ENCODE data around the gene DDX60.
"Not testable (repeated sequence)": the region's sequence is repeated elsewhere in the genome, so short reads cannot be mapped to it uniquely, and the experiment has no call there.

DDX60 gene

DNA sequence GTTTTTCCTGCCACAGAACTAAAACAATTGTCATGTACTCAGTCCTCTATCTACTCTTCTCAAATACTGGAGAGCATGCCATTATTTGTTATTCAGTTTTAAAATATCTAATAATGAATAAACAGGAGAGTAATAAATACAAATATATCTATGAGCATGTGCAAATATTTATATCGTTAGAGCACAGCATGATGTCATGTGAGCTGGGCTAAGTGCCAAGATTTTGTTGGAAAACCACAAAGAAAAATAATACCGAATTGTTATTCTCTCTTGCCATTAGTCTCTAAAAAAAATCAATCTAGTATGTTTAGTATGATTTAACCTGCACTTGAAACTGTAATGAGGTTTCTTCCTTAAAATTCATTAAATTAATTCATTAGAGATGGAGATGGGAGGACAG is 97.3 kb downstream of the DDX60 start:
- intact Hi-C loops (cut with DNase I), result no loop called here
- no peak for DNase-seq

DNA sequence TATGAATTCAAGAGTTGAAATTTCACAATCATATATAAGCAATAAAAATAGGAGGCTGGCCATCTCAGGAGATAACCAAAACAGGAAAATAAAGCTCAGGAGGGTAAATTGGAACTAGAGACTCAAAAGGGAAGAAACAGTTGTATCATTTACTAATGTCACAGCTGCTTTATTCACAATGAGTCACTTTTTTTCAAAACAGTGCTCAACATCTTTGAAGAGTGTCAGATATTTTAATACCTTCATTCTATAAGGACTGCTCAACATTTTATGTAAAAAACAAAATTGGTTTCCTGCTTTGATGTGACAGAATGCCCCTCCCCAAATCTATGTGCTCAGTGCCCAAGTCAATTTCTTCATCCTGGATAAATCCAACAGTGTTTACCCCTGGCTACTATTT is 97.7 kb downstream of the DDX60 start:
- DNase-seq, result no peak
- intact Hi-C loops (cut with DNase I), result no loop called here

DNA sequence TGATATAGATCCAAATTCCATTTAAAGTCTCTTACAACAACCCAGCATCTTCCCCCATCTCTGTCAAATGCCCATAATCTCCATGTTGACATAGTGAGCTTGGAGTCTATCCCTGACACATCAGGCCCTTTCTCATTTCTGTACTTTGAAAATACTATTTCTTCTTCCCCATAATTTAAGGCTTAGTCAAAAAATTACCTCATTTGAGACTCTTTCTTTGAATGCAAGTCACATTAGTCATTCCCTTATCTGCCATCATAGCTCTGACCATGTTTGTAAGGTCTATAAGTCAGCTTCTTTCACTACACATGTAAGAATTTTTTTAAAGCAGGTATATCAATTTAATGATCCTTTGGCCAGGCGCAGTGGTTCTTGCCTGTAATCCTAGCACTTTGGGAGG is 99.9 kb downstream of the DDX60 start:
- intact Hi-C loops (cut with DNase I), result no loop called here
- no peak for DNase-seq

DNA sequence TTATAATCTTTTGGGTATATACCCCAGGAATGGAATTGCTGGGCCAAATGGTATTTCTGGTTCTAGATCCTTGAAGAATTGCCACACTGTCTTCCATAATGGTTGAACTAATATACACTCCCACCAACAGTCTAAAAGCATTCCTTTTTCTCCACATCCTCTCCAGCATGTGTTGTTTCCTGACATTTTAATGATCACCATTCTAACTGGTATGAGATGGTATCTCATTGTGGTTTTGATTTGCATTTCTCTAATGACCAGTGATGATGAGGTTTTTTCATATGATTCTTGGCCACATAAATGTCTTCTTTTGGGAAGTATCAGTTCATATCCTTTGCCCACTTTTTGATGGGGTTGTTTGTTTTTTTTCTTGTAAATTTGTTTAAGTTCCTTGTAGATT is 105.0 kb downstream of the DDX60 start:
- DNase-seq; intact Hi-C loops (cut with DNase I): not testable (repeated sequence)

DNA sequence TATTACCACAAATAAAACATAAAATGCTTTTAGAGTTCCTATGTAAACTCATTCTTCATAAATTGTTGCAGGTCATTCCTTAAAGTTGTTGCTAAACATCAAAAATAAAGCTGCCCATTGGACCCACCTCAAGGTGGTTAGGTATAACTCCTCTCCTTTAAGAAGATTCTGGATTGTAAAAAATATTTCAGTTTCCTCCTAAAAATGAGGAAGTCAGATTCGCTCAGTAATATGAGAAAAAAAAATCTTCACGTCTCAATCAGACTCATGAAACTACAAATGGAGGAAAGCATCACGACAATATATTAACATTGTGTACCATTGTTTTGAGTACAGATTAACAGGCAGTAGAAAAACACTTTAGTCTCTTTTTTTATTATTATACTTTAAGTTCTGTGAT is 105.9 kb downstream of the DDX60 start:
- intact Hi-C loops (cut with DNase I), result no loop called here

DNA sequence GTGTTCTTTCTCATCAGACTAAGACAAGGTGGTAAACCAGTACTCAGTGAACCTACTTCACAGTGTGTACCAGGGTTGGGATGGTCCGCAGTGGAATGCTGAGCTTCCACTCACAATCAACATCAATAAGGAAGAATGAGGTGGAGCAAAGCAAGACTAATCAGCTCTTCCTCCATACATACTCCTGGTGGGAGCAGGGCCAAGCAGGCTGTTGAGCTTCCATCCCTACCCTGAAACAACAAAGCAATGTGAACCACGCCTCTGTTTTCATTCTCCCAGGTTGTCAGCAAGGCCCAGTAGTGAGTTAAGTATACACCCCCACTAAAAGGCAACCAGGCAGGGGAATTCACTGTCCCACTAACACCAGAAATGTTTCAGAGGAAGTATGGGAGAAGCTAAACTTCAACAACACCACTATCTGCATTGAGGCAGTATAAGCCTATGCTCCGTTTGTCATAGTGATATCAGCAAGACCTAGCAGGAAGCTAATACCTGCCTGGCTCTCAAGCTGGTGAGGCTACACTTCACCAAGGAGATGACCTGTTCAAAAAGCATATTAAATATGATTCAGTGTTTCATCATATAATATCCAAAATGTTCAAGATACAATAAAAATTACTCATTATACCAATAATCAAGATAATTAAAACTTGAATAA is 109.5 kb downstream of the DDX60 start:
- no peak for DNase-seq
- intact Hi-C loops (cut with DNase I), result no loop called here

More for the DNA sequence above, 105.9 kb downstream of the DDX60 start:
- no peak for DNase-seq

DNA sequence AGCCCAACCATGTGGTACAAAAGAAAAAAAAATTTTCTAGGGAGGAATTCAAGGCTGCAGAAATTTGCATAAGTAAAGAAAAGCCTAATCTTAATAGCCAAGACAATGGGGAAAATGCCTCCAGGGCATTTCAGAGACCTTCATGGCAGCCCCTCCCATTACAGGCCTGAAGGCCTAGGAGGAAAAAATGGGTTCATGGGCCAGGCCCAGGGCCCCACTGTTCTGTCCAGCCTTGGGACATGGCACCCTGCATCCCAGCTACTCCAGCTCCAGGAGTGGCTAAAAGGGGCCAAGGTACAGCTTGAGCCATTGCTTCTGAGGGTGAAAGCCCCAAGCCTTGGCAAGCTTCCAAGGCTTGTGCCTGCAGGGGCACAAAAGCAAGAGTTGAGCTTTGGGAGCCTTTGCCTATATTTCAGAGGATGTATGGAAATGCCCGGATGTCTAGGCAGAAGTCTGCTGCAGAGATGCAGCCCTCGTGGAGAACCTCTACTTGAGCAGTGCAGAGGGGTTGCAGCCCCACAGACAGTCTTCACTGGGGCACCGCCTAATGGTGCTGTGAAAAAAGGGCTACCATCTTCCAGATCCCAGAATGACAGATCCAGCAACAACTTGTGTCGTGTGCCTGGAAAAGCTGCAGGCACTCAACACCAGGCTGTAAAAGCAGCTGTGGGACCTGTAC is 115.2 kb downstream of the DDX60 start:
- intact Hi-C loops (cut with DNase I), result no loop called here

DNA sequence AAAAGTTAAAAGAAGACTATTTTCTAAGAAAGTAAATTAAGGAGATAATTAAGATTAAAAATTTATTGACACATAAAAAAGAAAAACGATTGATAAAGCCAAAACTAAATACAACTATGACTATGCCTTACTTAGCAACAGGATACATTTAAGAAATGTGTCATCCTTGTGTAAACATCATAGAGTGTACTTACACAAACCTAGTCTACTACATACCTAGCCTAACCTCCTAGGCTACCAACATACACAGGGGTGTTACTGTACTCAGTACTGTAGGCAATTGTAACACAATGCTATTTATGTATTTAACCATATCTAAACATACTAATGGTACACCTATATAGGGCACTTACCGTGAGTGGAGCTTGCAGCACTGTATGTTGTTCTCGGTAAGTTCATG is 117.9 kb downstream of the DDX60 start:
- intact Hi-C loops (cut with DNase I), result no loop called here

More for the DNA sequence above, 115.2 kb downstream of the DDX60 start:
- DNase-seq, result no peak

DNA sequence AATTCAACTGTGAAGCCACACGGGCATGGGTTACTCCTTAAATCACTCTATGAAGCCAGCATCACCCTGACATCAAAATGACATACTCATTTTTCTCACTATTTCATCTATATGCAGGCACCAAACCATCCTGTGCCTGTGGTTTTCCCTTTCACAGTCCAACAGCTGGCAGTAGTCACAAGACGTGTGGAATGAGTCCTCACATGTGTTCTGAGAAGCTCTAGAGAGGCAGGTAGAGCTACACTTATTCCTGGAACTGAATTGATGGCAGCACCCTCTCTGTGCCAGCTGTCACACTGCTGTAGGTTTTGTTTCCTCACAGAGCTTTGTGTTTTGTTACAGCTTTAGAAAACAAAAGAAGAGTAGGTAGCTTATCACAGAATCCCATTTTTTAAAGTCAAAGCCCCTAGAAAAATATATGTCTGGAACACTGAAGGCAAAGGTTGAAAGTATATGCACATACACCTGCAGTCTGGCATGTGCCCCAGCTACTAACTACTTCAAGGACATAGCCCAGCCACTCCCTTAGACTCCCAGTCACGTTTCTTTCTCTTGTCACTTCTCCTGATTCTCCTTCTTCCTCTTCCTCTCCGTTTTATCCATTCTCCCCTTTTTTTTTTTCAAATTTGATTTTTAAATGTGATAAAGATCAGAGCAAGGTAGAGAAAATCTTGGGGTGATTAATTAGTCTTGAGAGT is 119.1 kb downstream of the DDX60 start:
- DNase-seq, result no peak
- intact Hi-C loops (cut with DNase I), result no loop called here

More for the DNA sequence above, 117.9 kb downstream of the DDX60 start:
- no peak for DNase-seq

DNA sequence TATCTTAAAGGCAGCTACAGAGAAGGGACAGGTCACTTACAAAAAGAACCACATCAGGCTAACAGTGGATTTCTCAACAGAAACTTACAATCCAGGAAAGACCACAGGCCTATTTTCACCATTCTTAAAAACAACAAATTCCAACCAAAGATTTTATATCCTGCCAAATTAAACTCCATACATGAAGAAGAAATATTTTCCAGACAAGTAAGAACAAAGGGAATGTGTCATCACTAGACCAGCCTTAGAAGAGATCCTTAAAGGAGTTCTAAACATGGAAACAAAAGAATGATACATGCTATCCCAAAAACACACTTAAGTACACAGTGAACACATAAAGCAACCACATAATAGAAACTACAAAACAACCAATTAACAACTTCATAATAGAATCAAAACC is 120.6 kb downstream of the DDX60 start:
- no peak for DNase-seq
- intact Hi-C loops (cut with DNase I), result no loop called here

DNA sequence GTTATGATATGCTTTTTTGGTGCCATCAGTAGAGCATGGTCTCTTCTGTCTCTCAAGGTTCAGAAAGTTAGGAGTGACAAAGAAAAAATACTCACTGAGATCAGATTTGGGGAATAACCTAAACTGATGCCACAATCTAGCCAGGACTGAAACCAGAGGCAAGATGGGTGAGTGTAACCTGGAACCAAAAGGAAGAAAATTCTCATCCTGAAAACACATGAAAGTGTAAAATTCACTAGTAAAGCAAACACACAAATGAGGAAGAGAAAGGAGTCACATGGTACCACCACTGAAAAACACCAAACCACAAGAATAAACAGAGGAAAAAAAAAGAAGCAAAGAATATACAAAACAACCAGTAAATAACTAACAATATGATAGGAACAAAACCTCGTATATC is 129.8 kb downstream of the DDX60 start:
- intact Hi-C loops (cut with DNase I), result no loop called here

DNA sequence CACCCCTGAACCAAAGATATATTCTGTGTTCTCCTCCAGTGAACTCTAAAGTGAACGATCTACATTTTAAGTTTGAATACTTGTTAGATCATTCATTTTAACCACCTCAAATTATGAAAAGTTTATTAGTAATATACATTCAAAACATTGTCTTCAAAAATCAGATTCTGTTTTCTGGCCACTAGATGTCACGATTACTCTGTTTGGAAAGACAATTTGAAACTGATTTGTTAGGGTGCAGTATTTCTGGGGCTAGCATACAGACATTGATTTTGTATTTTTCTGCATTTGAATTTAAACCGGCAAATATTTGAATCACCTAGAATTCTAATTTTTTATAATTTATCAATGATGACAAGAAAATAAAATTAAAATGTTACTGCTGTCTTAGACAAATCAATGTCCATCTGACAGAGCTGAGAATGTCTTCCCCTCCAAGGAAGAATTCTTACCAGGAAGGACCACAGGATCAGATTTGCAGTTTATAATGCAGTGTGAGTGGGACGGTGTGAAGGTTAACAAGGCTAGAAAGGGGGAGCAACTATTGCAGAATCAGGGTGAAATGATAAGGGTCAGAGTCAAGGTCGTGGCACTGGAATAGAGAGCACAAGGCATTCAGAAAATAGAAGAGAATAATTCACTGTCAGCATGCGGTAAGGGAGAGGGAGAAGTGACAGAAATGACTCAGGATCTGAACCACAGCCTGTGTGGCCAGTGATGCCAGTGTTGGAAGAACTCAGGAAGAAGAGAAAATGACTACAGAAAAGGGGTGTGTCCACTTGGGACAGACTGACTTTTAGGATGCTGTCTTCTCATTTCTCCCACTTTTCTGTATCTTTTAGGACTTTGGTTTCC is 134.6 kb downstream of the DDX60 start:
- DNase-seq, result peak in 1 of 42 donors; percentile 13
- intact Hi-C loops (cut with DNase I), result no loop called here

More for the DNA sequence above, 129.8 kb downstream of the DDX60 start:
- no peak for DNase-seq

DNA sequence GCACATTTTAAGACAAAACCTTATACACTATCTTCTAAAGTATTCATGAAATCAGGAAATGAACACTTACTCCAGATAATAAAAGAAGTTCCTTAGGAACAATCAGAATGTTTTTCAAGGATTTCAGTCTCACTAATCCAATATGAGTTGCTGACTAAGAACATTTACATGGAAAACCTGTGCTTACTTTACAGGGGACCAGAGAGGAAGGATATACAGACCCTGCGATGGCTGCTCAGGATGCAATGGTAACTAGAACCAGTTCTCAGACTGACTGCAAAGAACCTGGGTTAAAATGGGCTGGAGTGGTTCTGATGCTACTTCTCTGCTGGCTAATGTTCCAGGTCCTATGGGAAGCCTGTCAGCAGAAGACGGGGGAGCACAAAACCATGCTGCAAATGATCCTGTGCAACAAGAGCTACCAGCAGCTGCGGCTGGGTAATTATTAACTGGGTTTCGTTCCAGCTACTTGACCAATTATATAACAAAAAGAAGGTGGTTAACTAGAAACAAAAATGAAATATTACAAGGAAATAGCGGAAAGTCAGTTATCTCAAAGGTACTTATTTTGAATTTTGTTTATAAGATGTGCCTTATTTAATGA is 140.9 kb downstream of the DDX60 start:
- no peak for DNase-seq

DNA sequence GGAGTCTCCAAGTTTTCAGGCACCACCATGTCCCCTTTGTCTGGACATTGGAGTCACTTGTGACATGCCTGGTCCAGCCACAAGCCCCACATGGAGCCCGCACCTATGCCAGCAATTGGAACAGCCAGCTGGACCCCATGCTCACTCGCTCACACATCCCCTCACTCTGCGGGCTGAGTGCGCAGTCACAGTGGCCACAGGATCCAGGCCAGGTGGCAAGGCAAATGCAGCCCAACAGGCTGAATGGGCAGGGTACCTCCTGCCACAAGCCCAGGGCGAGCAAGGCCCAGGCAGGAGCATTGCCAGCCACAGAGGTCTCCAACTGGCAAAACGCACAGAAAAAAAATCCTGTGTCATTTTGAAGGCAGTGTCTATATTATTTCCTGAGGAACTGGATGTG is 144.2 kb downstream of the DDX60 start:
- intact Hi-C loops (cut with DNase I), result no loop called here
- DNase-seq, result no peak

More for the DNA sequence above, 140.9 kb downstream of the DDX60 start:
- intact Hi-C loops (cut with DNase I), result no loop called here

DNA sequence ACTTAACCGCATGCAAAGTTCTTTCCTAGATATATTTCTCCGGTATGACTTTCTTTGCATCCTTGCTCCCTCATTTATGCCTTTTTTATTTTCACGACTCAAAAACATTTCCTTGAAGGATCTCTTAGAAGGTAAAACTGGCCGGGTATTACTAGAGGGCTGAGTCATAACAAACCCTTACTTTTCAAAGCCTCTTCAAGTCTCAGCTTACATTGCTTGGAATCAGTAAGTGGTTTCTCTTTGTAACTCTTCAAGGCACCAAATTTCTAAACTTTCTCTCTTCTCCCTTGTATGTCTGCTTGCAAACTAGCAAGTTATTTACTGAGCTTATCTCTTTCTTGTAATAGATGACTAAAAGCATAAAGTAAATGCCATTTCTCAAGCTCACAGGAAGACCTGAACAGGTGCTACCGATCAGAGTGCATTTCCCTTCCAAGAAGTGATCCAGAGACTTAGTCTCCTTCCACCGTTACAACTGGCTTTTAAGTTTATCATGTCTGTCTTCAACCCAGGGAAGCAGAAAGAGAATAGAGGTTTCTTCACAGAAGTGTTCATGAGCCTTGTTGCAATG is 150.8 kb downstream of the DDX60 start:
- DNase-seq, result no peak

More for the DNA sequence above, 150.8 kb downstream of the DDX60 start:
- intact Hi-C loops (cut with DNase I), result no loop called here
